ENCODE results near the gene PSMD13. TPM values are rescaled to one million over a fixed set of nuclear protein-coding genes. Genes with fewer than 3 reads are reported as not detected.

Gene PSMD13
- total RNA-seq, 1 experiment from 2014 or later, result 141 TPM

DNA sequence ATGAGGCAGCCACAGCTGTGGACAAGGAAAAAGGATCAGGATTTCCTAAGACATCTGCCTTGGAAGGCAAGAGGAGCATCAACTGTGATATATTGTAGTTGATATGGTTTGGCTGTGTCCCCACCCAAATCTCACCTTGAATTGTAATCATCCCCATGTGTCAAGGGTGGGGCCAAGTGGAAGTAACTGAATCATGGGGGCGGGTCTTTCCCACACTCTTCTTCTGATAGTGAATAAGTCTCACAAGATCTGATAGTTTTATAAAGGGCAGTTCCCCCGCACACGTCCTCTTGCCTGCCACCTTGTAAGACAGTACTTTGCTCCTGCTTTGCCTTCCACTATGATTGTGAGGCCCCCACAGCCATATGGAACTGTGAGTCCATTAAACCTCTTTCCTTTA, 19.1 kb upstream of the PSMD13 start:
- Mint-ChIP-seq H3K27me3 (ENCODE audit: low read depth) (no peaks in the 10 kb centered on the region), H3K4me3 (no peak overlapping the region), H3K36me3 (ENCODE audit: insufficient read depth in 1 of 3, low read depth in 3 of 3) (peaks cover 9 to 44% (median 34%) of the 10 kb centered on the region in 3 experiments), H3K9me3 (no peaks in the 10 kb centered on the region), H3K27ac (no peak overlapping the region), H3K4me1 (no peaks in the 10 kb centered on the region)
- H2AFZ ChIP-seq (ENCODE audit: low read length), result no peak overlapping the region
- H4K5ac ChIP-seq (ENCODE audit: insufficient read length, low read depth, low read length), result no peak overlapping the region
- H2BK120ac ChIP-seq (ENCODE audit: low read depth, low read length, poor library complexity, severe bottlenecking), result no peak overlapping the region
- H4K20me1 ChIP-seq (ENCODE audit: control insufficient read depth, insufficient read depth, insufficient read length), result no peaks in the 10 kb centered on the region
- H4K8ac ChIP-seq (replicated peaks; ENCODE audit: insufficient read length, low read depth, low read length), result no peak overlapping the region
- no peak overlapping the region for H2BK5ac ChIP-seq (ENCODE audit: insufficient read length, low read length)
- no peaks in the 10 kb centered on the region for H3K23me2 ChIP-seq (ENCODE audit: insufficient read length, low read depth, low read length, poor library complexity, severe bottlenecking)
- DNase-seq, result no peak
- no peak overlapping the region for H3K23ac ChIP-seq (ENCODE audit: insufficient read length, low read depth, low read length)
- H3K18ac ChIP-seq (ENCODE audit: insufficient read length, low read depth, low read length), result no peak overlapping the region
- TF ChIP-seq, protein P1, sequence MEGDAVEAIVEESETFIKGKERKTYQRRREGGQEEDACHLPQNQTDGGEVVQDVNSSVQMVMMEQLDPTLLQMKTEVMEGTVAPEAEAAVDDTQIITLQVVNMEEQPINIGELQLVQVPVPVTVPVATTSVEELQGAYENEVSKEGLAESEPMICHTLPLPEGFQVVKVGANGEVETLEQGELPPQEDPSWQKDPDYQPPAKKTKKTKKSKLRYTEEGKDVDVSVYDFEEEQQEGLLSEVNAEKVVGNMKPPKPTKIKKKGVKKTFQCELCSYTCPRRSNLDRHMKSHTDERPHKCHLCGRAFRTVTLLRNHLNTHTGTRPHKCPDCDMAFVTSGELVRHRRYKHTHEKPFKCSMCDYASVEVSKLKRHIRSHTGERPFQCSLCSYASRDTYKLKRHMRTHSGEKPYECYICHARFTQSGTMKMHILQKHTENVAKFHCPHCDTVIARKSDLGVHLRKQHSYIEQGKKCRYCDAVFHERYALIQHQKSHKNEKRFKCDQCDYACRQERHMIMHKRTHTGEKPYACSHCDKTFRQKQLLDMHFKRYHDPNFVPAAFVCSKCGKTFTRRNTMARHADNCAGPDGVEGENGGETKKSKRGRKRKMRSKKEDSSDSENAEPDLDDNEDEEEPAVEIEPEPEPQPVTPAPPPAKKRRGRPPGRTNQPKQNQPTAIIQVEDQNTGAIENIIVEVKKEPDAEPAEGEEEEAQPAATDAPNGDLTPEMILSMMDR (conservative IDR thresholded peaks at IDR 0.05), result no peak
- no peak overlapping the region for H3K9ac ChIP-seq (ENCODE audit: extremely low read depth, insufficient read length, low read length)
- H2BK12ac ChIP-seq (ENCODE audit: insufficient read length, low read depth, low read length), result no peak overlapping the region
- no peak overlapping the region for H4K91ac ChIP-seq (ENCODE audit: insufficient read length, low read depth, low read length)
- no peaks in the 10 kb centered on the region for H3K79me2 ChIP-seq (ENCODE audit: insufficient read depth, low read length)
- no peak overlapping the region for H3K27ac ChIP-seq (ENCODE audit: insufficient read length, low read depth, low read length)
- H3K4ac ChIP-seq (ENCODE audit: low read depth, low read length), result no peak overlapping the region
- no peak overlapping the region for H3K56ac ChIP-seq (ENCODE audit: insufficient read length, low read depth, low read length)
- no peak overlapping the region for H3T11ph ChIP-seq (ENCODE audit: low read length)
- no peak overlapping the region for H2BK20ac ChIP-seq (ENCODE audit: low read depth, low read length, poor library complexity, severe bottlenecking)
- no peaks in the 10 kb centered on the region for H3K4me1 ChIP-seq (ENCODE audit: insufficient read depth, low read length)
- H3K27me3 ChIP-seq (ENCODE audit: insufficient read depth, low read length), result no peaks in the 10 kb centered on the region
- H3K4me2 ChIP-seq (ENCODE audit: insufficient read depth, insufficient read length, low read length), result no peak overlapping the region
- H2AK5ac ChIP-seq (ENCODE audit: insufficient read length, low read length), result no peak overlapping the region
- no peak overlapping the region for H2BK15ac ChIP-seq (ENCODE audit: low read depth, low read length)
- no peaks in the 10 kb centered on the region for H3K79me1 ChIP-seq (ENCODE audit: insufficient read depth, low read depth, low read length, poor library complexity, severe bottlenecking)
- no CpG with 5 or more reads among the region's 3 CpGs for WGBS (ENCODE audit: extremely low coverage, insufficient read length, low lambda C conversion rate)
- no peaks in the 10 kb centered on the region for H3K9me3 ChIP-seq (ENCODE audit: control insufficient read depth, low read depth, low read length)
- no peak overlapping the region for H3K14ac ChIP-seq (ENCODE audit: insufficient read depth, low read length)

Data from H9 (cell line).